Activated CD8-positive, alpha-beta T cell treated with anti-CD3 and anti-CD28 coated beads, Interleukin-2, amount 10 ng/mL, durations not matched to agents 7 days and 5 days (primary cell): ENCODE measurements around the gene SEMA4A. TPM values are rescaled to one million over a fixed set of nuclear protein-coding genes. Genes with fewer than 3 reads are reported as not detected.
A peak's percentile ranks its signal among the peaks of the same experiment; 100 is the strongest.

Experiments
- ATAC-seq: fragments of 150-1000 bp; cut with Tn5 transposase; one replicate; pipeline ENCODE4 v1.10.0; 2021; ENCODE audit warnings: moderate library complexity
- CTCF ChIA-PET: fragments of 350-600 bp; sonication (Branson Sonifier 250); formaldehyde crosslinking; loops from one replicate; lab custom pipeline; 2021; ENCODE audit warnings: antibody characterized with exemption; lab: Charles Lee
- POLR2A ChIA-PET: fragments of 350-600 bp; sonication (Branson Sonifier 250); formaldehyde crosslinking; loops from one replicate; lab custom pipeline; 2021; ENCODE audit warnings: antibody characterized with exemption; lab: Charles Lee
- DNase-seq: peaks from one replicate; pipeline ENCODE4 v3.0.0-alpha.2; 2020
- H3K27ac Mint-ChIP-seq: one replicate; pipeline ENCODE4 v1.8.0; 2021; ENCODE audit warnings: mild to moderate bottlenecking, mixed read lengths
- H3K27me3 Mint-ChIP-seq: one replicate; pipeline ENCODE4 v1.8.0; 2021; ENCODE audit warnings: low read depth, mixed read lengths
- H3K36me3 Mint-ChIP-seq: one replicate; pipeline ENCODE4 v1.8.0; 2021; ENCODE audit warnings: low read depth, mixed read lengths
- H3K4me1 Mint-ChIP-seq: one replicate; pipeline ENCODE4 v1.8.0; 2021; ENCODE audit warnings: low read depth, mixed read lengths
- H3K4me3 Mint-ChIP-seq: one replicate; pipeline ENCODE4 v1.8.0; 2021; ENCODE audit warnings: mild to moderate bottlenecking, mixed read lengths
- H3K9me3 Mint-ChIP-seq: one replicate; pipeline ENCODE4 v1.8.0; 2022; ENCODE audit warnings: mixed read lengths; ENCODE audit not compliant: insufficient read depth
- total RNA-seq, 2 experiments: library from RNA; stranded (reverse); gene quantifications; one replicate each; pipeline ENCODE4 v1.2.3, GENCODE V29; 2021

SEMA4A gene
- total RNA-seq, 2 experiments from 2014 or later = 16.8 to 17.8 TPM

DNA sequence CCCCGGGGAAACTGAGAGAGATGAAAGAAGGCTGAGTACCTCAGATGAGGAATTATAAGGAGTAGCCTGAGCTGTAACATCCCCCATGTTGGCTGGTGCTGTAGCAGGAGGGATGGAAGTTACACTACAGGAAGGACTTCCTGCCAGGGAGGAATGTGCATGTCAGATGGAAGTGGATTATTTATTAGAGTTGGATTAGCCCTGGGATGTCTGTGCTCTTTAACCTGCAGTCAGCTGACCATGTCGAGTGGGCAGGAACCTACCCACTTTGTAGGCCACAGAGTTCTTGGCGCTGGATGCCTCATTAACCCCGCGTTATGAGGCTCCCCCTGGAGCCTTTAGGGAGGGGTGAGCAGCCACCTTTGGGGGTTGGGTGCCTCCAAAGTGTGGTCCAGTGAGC, 757 bp upstream of the SEMA4A start:
- Mint-ChIP-seq H3K9me3 (no peaks in the 10 kb centered on the region), H3K36me3 (peaks cover 11% of the 10 kb centered on the region), H3K27me3 (no peaks in the 10 kb centered on the region), H3K4me3 (no peak overlapping the region), H3K27ac (peak overlapping the region; percentile 73), H3K4me1 (peaks cover 83% of the 10 kb centered on the region)
- CTCF ChIA-PET = interaction anchor here (3.4 kb wide), 1 partner anchor 73 kb away, joined by 51 read pairs; no protein-coding TSS in a partner anchor
- no peak for ATAC-seq
- no peak for DNase-seq
- POLR2A ChIA-PET = interaction anchor here (0.7 to 2.0 kb wide), 3 partner anchors 41 to 60 kb away, joined by 3 to 7 read pairs (median 4); partner anchors contain the start of genes PMF1 and SLC25A44

DNA sequence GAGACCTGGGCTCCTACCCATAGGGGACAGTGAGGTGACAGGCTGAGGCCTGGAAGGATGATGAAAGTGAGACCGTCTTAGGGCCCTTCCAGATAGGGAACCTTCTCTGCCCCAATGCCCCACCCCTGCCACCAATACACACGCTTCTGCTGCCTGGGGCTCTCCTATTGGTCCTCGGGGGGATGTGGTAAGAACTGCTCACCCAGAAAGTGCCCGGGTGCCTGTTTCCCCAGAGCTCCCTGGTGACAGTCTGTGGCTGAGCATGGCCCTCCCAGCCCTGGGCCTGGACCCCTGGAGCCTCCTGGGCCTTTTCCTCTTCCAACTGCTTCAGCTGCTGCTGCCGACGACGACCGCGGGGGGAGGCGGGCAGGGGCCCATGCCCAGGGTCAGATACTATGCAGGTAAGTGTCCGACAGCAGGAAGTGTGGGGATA, 948 bp downstream of the SEMA4A start:
- peak overlapping the region; percentile 74 for H3K27ac Mint-ChIP-seq
- peak; percentile 77 for DNase-seq
- peak; percentile 93 for ATAC-seq

DNA sequence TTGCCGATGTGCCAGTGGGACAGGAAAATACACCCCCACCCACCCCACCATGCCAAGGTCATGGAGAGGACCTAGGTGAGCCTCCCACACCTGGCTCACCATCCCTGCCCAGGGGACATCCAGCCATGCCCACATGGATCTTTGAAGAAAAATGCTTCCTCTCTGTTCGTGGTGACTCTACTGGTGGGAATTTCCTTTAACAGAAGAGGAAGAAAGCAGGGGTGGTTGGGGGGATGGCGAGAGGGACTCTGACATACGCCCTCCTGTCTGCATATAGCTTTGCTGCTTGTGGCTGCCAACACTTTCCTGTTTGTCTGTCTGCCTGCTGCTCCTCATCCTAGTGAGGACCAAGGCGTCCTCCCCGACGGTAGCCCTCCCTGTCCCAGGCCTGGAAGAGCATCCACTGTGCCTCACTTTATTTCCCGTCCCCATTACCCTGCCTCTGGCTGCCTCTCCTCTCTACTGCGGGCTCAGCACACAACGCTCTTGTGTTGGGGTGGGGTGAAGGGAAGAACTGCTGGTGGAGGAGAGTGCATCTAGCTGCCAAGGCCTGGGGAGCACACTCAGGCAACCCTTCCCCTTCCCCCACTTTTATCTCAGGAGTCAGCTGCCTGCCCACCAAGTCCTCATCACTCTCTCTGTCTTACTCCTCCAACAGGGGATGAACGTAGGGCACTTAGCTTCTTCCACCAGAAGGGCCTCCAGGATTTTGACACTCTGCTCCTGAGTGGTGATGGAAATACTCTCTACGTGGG, 2.5 kb downstream of the SEMA4A start:
- ChIA-PET CTCF (interaction anchor here (1.1 to 3.4 kb wide), 6 partner anchors 8 to 103 kb away, joined by 3 to 30 read pairs (median 4); partner anchors contain the start of gene SLC25A44), POLR2A (interaction anchor here (0.6 to 2.8 kb wide), 6 partner anchors 8 to 64 kb away, joined by 3 to 13 read pairs (median 4); partner anchors contain the start of genes PMF1 and SLC25A44)
- Mint-ChIP-seq H3K36me3 (peaks cover 28% of the 10 kb centered on the region), H3K4me1 (peaks cover 90% of the 10 kb centered on the region), H3K27ac (peak overlapping the region; percentile 80), H3K27me3 (no peaks in the 10 kb centered on the region), H3K4me3 (peak overlapping the region; percentile 81), H3K9me3 (no peaks in the 10 kb centered on the region)
- DNase-seq (no peak), ATAC-seq (no peak)

More for the DNA sequence above, 948 bp downstream of the SEMA4A start:
- Mint-ChIP-seq H3K36me3 (peaks cover 24% of the 10 kb centered on the region), H3K9me3 (no peaks in the 10 kb centered on the region), H3K4me3 (peak overlapping the region; percentile 81), H3K27me3 (no peaks in the 10 kb centered on the region), H3K4me1 (peaks cover 84% of the 10 kb centered on the region)
- CTCF ChIA-PET = interaction anchor here (1.0 to 3.4 kb wide), 4 partner anchors 19 to 105 kb away, joined by 3 to 30 read pairs (median 4); no protein-coding TSS in a partner anchor
- POLR2A ChIA-PET = interaction anchor here (0.9 to 2.8 kb wide), 11 partner anchors 10 to 164 kb away, joined by 3 to 13 read pairs (median 4); partner anchors contain the start of genes PMF1 and SLC25A44

DNA sequence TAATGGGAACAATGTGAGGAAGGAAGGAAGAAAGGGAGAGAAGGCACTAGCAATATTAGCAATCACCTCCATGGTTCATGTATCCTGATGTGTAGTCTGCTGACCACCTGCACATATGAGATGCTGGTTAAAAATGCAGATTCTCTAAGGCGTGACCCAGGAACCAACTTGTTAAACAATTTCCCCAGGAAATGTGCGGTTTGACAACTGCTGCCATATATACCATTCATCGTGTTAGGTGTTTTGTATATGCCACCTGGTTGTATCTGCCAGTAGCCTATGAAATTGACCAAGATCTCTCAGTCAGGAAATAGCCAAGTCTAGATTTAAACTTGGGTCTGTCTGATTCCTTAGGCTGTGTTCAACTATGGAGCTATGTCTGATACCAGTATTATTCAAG, 4.1 kb downstream of the SEMA4A start:
- H3K4me1 Mint-ChIP-seq = peaks cover 85% of the 10 kb centered on the region
- no peaks in the 10 kb centered on the region for H3K9me3 Mint-ChIP-seq
- H3K36me3 Mint-ChIP-seq = peaks cover 34% of the 10 kb centered on the region
- POLR2A ChIA-PET = no interaction called here
- H3K4me3 Mint-ChIP-seq = no peak overlapping the region
- ATAC-seq (no peak), DNase-seq (no peak)
- H3K27me3 Mint-ChIP-seq = no peaks in the 10 kb centered on the region
- CTCF ChIA-PET = no interaction called here
- H3K27ac Mint-ChIP-seq = peak overlapping the region; percentile 13

DNA sequence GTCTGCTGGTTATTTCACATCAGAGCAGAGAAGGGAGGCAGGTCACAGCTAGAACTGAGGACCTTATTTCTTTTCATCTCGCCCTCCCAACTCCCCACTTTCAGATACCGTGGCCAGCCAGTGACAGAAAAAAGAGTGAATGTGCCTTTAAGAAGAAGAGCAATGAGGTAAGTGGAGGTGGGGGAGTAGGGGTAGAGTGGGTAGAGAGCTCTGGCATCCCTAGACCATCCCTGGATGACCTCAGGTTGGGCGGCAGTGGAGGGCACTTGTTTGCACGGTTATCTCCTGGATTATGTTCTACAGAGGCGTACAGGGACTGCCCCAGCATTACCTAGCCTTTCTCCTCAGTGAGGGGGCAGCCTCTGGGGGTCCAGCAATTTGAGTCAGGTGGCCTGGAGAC, 4.6 kb downstream of the SEMA4A start:
- DNase-seq (no peak), ATAC-seq (no peak)
- H3K9me3 Mint-ChIP-seq = no peaks in the 10 kb centered on the region
- no peak overlapping the region for H3K4me3 Mint-ChIP-seq
- peaks cover 81% of the 10 kb centered on the region for H3K4me1 Mint-ChIP-seq
- no peaks in the 10 kb centered on the region for H3K27me3 Mint-ChIP-seq
- ChIA-PET CTCF (no interaction called here), POLR2A (interaction anchor here (1.3 kb wide), 1 partner anchor 36 kb away, joined by 6 read pairs; the partner anchor contains the start of gene SLC25A44)
- peaks cover 36% of the 10 kb centered on the region for H3K36me3 Mint-ChIP-seq
- H3K27ac Mint-ChIP-seq = peak overlapping the region; percentile 13

DNA sequence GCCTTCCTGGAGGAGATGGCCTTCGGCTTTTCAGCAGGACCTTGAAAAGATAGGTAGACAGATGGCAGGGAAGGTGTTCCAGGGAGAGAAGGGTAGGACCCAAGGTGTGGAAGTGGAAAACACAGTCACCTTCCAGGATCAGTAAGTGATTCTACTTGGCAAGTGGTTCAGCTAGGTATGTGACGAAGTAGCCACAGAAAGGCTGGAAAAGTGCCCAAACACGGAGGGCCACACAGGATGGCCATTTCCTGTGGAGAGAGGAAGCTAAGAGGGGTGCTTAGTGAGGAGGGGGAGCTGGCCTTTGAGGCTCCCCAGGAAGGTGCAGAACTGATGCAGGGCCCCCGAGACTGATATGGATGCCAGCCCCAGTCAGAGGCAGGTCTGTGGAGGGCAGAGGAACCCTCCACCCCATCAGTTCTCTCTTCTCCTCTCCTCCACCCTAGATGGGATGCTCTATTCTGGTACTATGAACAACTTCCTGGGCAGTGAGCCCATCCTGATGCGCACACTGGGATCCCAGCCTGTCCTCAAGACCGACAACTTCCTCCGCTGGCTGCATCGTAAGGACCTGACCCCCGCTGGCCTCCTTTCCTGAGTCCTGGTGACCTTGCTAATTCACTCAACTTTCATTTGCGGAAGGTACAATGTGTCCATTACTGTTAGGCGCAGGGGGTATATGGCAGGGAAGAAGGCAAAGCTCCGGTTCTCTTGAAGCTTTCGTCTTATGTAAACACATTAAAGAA, 6.8 kb downstream of the SEMA4A start:
- CTCF ChIA-PET = interaction anchor here (1.2 to 1.6 kb wide), 2 partner anchors 12 to 66 kb away, joined by 3 to 4 read pairs; no protein-coding TSS in a partner anchor
- POLR2A ChIA-PET = interaction anchor here (0.5 to 1.9 kb wide), 2 partner anchors 45 to 53 kb away, joined by 4 to 5 read pairs; partner anchors contain the start of gene PMF1
- Mint-ChIP-seq H3K36me3 (peaks cover 51% of the 10 kb centered on the region), H3K27ac (peak overlapping the region; percentile 30), H3K4me3 (no peak overlapping the region), H3K27me3 (no peaks in the 10 kb centered on the region), H3K4me1 (peaks cover 60% of the 10 kb centered on the region), H3K9me3 (no peaks in the 10 kb centered on the region)
- DNase-seq (no peak), ATAC-seq (no peak)

DNA sequence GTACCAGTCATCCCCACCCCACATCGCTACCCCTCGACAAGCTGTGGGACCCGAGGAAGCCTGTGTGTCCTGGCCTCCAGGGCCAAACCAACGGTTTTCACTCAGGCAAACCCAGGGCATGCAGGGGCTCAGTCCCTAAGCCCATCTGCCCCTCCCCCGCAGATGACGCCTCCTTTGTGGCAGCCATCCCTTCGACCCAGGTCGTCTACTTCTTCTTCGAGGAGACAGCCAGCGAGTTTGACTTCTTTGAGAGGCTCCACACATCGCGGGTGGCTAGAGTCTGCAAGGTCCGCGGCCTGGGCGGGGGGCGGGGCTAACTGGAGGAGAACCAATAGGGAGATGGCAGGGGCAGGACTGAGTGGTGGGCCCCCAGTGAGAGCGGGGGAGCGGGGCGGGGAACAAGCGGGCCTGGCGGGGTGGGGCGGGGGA, 7.4 kb downstream of the SEMA4A start:
- peaks cover 54% of the 10 kb centered on the region for H3K4me1 Mint-ChIP-seq
- peak overlapping the region; percentile 30 for H3K27ac Mint-ChIP-seq
- no peaks in the 10 kb centered on the region for H3K27me3 Mint-ChIP-seq
- DNase-seq = peak; percentile 67
- ATAC-seq = peak; percentile 76
- peak overlapping the region; percentile 60 for H3K4me3 Mint-ChIP-seq
- peaks cover 53% of the 10 kb centered on the region for H3K36me3 Mint-ChIP-seq
- H3K9me3 Mint-ChIP-seq = no peaks in the 10 kb centered on the region
- POLR2A ChIA-PET = interaction anchor here (0.5 to 1.9 kb wide), 4 partner anchors 34 to 52 kb away, joined by 3 to 6 read pairs (median 4); partner anchors contain the start of genes PMF1 and SLC25A44
- CTCF ChIA-PET = interaction anchor here (0.6 to 1.6 kb wide), 3 partner anchors 13 to 65 kb away, joined by 3 to 4 read pairs (median 3); no protein-coding TSS in a partner anchor

DNA sequence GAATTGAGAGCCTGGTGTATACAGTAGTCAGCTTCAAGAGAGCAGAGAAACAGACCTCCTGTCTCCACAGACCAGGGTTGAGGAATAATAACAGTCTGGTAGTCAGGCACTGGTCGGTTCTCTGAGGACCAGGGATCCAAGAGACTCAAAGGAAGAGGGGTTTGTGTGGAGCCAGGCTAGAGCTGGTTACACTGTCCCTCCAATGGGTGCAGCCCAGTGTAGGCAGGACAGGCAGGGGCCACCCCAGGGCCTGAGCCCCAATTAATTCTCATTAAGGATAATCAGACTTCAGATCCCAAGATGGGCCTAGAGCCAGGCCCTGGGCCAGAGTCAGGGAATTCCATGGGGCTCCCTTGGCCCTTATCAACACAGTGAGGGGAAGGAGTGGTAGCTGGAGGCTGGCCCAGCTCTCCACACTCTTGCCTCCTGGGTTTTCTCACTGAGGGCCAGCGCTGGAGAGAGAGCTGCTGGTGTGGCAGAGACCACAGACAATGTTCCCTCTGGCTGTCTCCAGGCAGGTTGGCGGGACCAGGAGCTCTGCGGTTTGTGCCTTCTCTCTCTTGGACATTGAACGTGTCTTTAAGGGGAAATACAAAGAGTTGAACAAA, 9.1 kb downstream of the SEMA4A start:
- Mint-ChIP-seq H3K36me3 (peaks cover 53% of the 10 kb centered on the region), H3K27me3 (no peaks in the 10 kb centered on the region), H3K4me3 (no peak overlapping the region), H3K27ac (no peak overlapping the region), H3K9me3 (no peaks in the 10 kb centered on the region), H3K4me1 (peaks cover 39% of the 10 kb centered on the region)
- POLR2A ChIA-PET = interaction anchor here (1.5 to 2.8 kb wide), 2 partner anchors 8 to 32 kb away, joined by 6 to 10 read pairs; partner anchors contain the start of genes SEMA4A and SLC25A44
- CTCF ChIA-PET = interaction anchor here (1.0 to 1.4 kb wide), 2 partner anchors 17 to 63 kb away, joined by 3 to 6 read pairs; no protein-coding TSS in a partner anchor
- ATAC-seq (no peak), DNase-seq (no peak)

DNA sequence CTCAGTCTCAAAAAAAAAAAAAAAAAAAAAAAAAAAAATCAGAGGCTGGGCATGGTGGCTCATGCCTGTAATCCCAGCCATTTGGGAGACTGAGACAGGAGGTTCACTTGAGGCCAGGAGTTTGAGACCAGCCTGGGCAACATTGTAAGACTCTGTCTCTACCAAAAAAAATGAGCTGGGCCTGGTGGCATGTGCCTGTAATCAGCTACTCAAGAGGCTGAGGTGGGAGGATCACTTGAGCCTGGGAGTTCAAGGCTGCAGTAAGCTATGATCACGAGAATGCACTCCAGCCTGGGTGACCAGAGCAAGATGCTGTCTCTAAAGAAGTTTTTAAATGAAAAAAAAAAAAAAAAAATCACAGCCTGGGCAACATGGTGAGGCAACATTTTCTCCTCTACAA, 10.3 kb downstream of the SEMA4A start:
- no peaks in the 10 kb centered on the region for H3K9me3 Mint-ChIP-seq
- H3K27ac Mint-ChIP-seq = no peak overlapping the region
- DNase-seq = no peak
- H3K36me3 Mint-ChIP-seq = peaks cover 49% of the 10 kb centered on the region
- CTCF ChIA-PET = interaction anchor here (1.0 to 2.2 kb wide), 5 partner anchors 8 to 62 kb away, joined by 3 to 9 read pairs (median 5); no protein-coding TSS in a partner anchor
- peaks cover 32% of the 10 kb centered on the region for H3K4me1 Mint-ChIP-seq
- no peak overlapping the region for H3K4me3 Mint-ChIP-seq
- no peaks in the 10 kb centered on the region for H3K27me3 Mint-ChIP-seq
- no peak for ATAC-seq
- POLR2A ChIA-PET = interaction anchor here (1.1 to 2.8 kb wide), 2 partner anchors 9 to 118 kb away, joined by 3 to 10 read pairs; partner anchors contain the start of genes SEMA4A and SMG5

DNA sequence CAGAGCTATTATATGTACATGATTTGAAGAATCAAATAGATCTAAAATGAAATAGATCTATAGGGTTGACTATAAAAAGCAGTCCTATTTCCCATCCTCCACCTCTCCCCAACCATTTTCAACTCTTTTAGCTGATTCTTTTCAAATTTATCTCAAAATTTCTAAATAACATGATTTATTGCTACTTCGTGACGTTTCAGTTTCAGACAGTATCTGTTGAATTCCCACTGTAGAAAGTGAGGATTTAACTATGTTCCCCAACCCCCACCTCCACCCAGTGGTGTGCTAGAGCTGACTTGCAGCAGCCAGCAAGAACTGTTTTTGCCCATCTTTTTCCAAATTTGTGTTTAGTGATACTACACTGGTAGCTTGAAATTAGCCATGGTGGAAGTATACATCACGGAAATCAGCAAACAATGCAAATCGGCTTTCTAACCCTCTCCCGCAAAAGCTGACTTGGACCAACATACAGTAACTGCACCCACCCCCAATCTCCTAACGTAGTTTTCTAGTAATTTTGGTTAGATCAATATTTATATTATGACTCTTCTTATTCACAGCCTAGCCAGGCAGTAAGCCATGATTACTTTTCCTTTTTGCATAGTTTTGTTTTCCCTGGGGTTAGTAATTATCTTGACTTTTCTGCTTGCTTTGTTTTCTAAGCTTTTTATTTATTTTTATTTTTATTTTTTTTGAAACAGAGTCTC, 10.9 kb downstream of the SEMA4A start:
- H3K27ac Mint-ChIP-seq = no peak overlapping the region
- no peak for ATAC-seq
- CTCF ChIA-PET = interaction anchor here (1.0 to 2.2 kb wide), 6 partner anchors 8 to 98 kb away, joined by 3 to 9 read pairs (median 5); no protein-coding TSS in a partner anchor
- H3K27me3 Mint-ChIP-seq = no peaks in the 10 kb centered on the region
- H3K36me3 Mint-ChIP-seq = peaks cover 45% of the 10 kb centered on the region
- POLR2A ChIA-PET = interaction anchor here (0.8 to 2.8 kb wide), 3 partner anchors 8 to 118 kb away, joined by 3 to 10 read pairs (median 3); partner anchors contain the start of genes SEMA4A and SMG5
- no peak for DNase-seq
- no peaks in the 10 kb centered on the region for H3K9me3 Mint-ChIP-seq
- H3K4me3 Mint-ChIP-seq = no peak overlapping the region
- peaks cover 27% of the 10 kb centered on the region for H3K4me1 Mint-ChIP-seq
